Astrocyte (in vitro differentiated cells and primary cell): ENCODE measurements around the gene ZNF326. TPM values are rescaled to one million over a fixed set of nuclear protein-coding genes. Genes with fewer than 3 reads are reported as not detected.
A peak's percentile ranks its signal among the peaks of the same experiment; 100 is the strongest.

ENCODE experiments used
- DNase-seq: peaks from one replicate; pipeline ENCODE4 v3.0.0-alpha.2; 2010; ENCODE audit warnings: low read depth
- FAIRE-seq: peaks from 2 replicates; lab custom pipeline; 2011; peaks lifted over from hg19 to GRCh38; lab: Jason Lieb, UNC
- H2AFZ ChIP-seq: 2 replicates; pipeline ENCODE4 v1.6.0; 2012; ENCODE audit warnings: low read depth, low read length, inconsistent platforms
- H3K27ac ChIP-seq: 2 replicates; pipeline ENCODE4 v1.5.1; 2011; ENCODE audit warnings: low read depth, low read length, inconsistent platforms
- H3K27me3 ChIP-seq: 2 replicates; pipeline ENCODE4 v1.6.0; 2011; ENCODE audit warnings: low read length, inconsistent platforms; ENCODE audit not compliant: insufficient read depth
- H3K36me3 ChIP-seq: 2 replicates; pipeline ENCODE4 v1.5.1; 2011; ENCODE audit warnings: low read length, inconsistent platforms; ENCODE audit not compliant: insufficient read depth
- H3K4me1 ChIP-seq: 2 replicates; pipeline ENCODE4 v1.5.1; 2011; ENCODE audit warnings: low read length, inconsistent platforms; ENCODE audit not compliant: insufficient read depth
- H3K4me2 ChIP-seq: 2 replicates; pipeline ENCODE4 v1.6.0; 2012; ENCODE audit warnings: low read length, inconsistent platforms
- H3K4me3 ChIP-seq: 2 replicates; pipeline ENCODE4 v1.5.1; 2011; ENCODE audit warnings: low read depth, mild to moderate bottlenecking, low read length, inconsistent platforms; ENCODE audit not compliant: insufficient read depth
- H3K79me2 ChIP-seq: 2 replicates; pipeline ENCODE4 v1.6.0; 2012; ENCODE audit warnings: mild to moderate bottlenecking, low read length, inconsistent platforms; ENCODE audit not compliant: insufficient read depth
- H3K9ac ChIP-seq: 2 replicates; pipeline ENCODE4 v1.6.0; 2012; ENCODE audit warnings: mild to moderate bottlenecking, low read length, inconsistent platforms
- H3K9me3 ChIP-seq: 2 replicates; pipeline ENCODE4 v1.5.1; 2012; ENCODE audit warnings: low read depth, mild to moderate bottlenecking, low read length, inconsistent platforms; ENCODE audit not compliant: insufficient read depth
- H4K20me1 ChIP-seq: 2 replicates; pipeline ENCODE4 v1.6.0; 2012; ENCODE audit warnings: low read length, inconsistent platforms; ENCODE audit not compliant: insufficient read depth
- H3K27ac Mint-ChIP-seq: one replicate; pipeline ENCODE4 v1.8.0; 2021; ENCODE audit warnings: mild to moderate bottlenecking, mixed read lengths; ENCODE audit not compliant: unreplicated experiment
- H3K27me3 Mint-ChIP-seq: one replicate; pipeline ENCODE4 v1.8.0; 2021; ENCODE audit warnings: low read depth, mixed read lengths; ENCODE audit not compliant: unreplicated experiment
- H3K36me3 Mint-ChIP-seq: one replicate; pipeline ENCODE4 v1.8.0; 2021; ENCODE audit warnings: low read depth, mixed read lengths; ENCODE audit not compliant: unreplicated experiment
- H3K4me1 Mint-ChIP-seq: one replicate; pipeline ENCODE4 v1.8.0; 2021; ENCODE audit warnings: low read depth, mixed read lengths; ENCODE audit not compliant: unreplicated experiment
- H3K4me3 Mint-ChIP-seq: one replicate; pipeline ENCODE4 v1.8.0; 2021; ENCODE audit warnings: mild to moderate bottlenecking, moderate library complexity, mixed read lengths; ENCODE audit not compliant: unreplicated experiment
- H3K9me3 Mint-ChIP-seq: one replicate; pipeline ENCODE4 v1.8.0; 2021; ENCODE audit warnings: mild to moderate bottlenecking, mixed read lengths; ENCODE audit not compliant: unreplicated experiment
- CTCF ChIP-seq: IDR thresholded peaks from 2 replicates; pipeline ENCODE4 v1.5.1; 2011; ENCODE audit warnings: low read depth, mild to moderate bottlenecking, inconsistent platforms, low read length, moderate library complexity; ENCODE audit not compliant: insufficient read depth
- EZH2 ChIP-seq: IDR thresholded peaks from 2 replicates; pipeline ENCODE4 v1.6.1; 2012; ENCODE audit warnings: mild to moderate bottlenecking, low read length, inconsistent platforms; ENCODE audit not compliant: insufficient read depth
- total RNA-seq: library from RNA; stranded (reverse); gene quantifications from 2 replicates; pipeline ENCODE4 v1.2.1, GENCODE V29; 2021

The ZNF326 gene
- total RNA-seq, 1 donor from 2014 or later: 27.7 TPM

- peak overlapping the region; percentile 95 for H3K27ac Mint-ChIP-seq
- H3K4me3 Mint-ChIP-seq: no peak overlapping the region
- no peaks in the 10 kb centered on the region for H3K36me3 Mint-ChIP-seq
- H3K79me2 ChIP-seq: no peaks in the 10 kb centered on the region
- no peak for TF ChIP-seq CTCF
- TF ChIP-seq EZH2: no peak
- H3K9me3 ChIP-seq: no peaks in the 10 kb centered on the region
- H3K27me3 ChIP-seq: no peaks in the 10 kb centered on the region
- no peak overlapping the region for H3K4me3 ChIP-seq
- H3K4me1 Mint-ChIP-seq: peaks cover 30% of the 10 kb centered on the region
- peak overlapping the region; percentile 68 for H3K9ac ChIP-seq
- FAIRE-seq (peak; percentile 59), DNase-seq (peak; percentile 93)
- H3K9me3 Mint-ChIP-seq: no peaks in the 10 kb centered on the region
- H2AFZ ChIP-seq: no peak overlapping the region
- no peaks in the 10 kb centered on the region for H3K36me3 ChIP-seq
- peak overlapping the region; percentile 96 for H3K27ac ChIP-seq
- peak overlapping the region; percentile 6 for H3K4me2 ChIP-seq
- no peaks in the 10 kb centered on the region for H4K20me1 ChIP-seq
- H3K27me3 Mint-ChIP-seq: no peaks in the 10 kb centered on the region
- peaks cover 19% of the 10 kb centered on the region for H3K4me1 ChIP-seq
These were observed 41.7 kb upstream of the ZNF326 start for GRCh38 chr1:89953131-89953626.

GRCh38 chr1:89953929-89954328, 41.0 kb upstream of the ZNF326 start:
- Mint-ChIP-seq H3K27ac (peak overlapping the region; percentile 38), H3K36me3 (no peaks in the 10 kb centered on the region), H3K4me1 (peaks cover 30% of the 10 kb centered on the region), H3K27me3 (no peaks in the 10 kb centered on the region), H3K9me3 (no peaks in the 10 kb centered on the region), H3K4me3 (no peak overlapping the region)
- H3K27ac ChIP-seq: peak overlapping the region; percentile 96
- no peak for DNase-seq
- peak overlapping the region; percentile 36 for H3K9ac ChIP-seq
- TF ChIP-seq CTCF: no peak
- TF ChIP-seq EZH2: no peak
- no peak overlapping the region for H2AFZ ChIP-seq
- H3K27me3 ChIP-seq: no peaks in the 10 kb centered on the region
- H3K79me2 ChIP-seq: no peaks in the 10 kb centered on the region
- no peaks in the 10 kb centered on the region for H3K9me3 ChIP-seq
- H3K36me3 ChIP-seq: no peaks in the 10 kb centered on the region
- FAIRE-seq: no peak
- no peak overlapping the region for H3K4me2 ChIP-seq
- H3K4me1 ChIP-seq: peaks cover 19% of the 10 kb centered on the region
- no peak overlapping the region for H3K4me3 ChIP-seq
- H4K20me1 ChIP-seq: no peaks in the 10 kb centered on the region

- H3K9ac ChIP-seq: no peak overlapping the region
- H3K4me2 ChIP-seq: no peak overlapping the region
- DNase-seq (no peak), FAIRE-seq (no peak)
- H3K9me3 ChIP-seq: no peaks in the 10 kb centered on the region
- no peaks in the 10 kb centered on the region for H3K27me3 ChIP-seq
- no peaks in the 10 kb centered on the region for H3K79me2 ChIP-seq
- Mint-ChIP-seq H3K4me3 (no peak overlapping the region), H3K36me3 (no peaks in the 10 kb centered on the region), H3K27me3 (no peaks in the 10 kb centered on the region), H3K27ac (peak overlapping the region; percentile 3), H3K9me3 (peaks cover under 1% of the 10 kb centered on the region), H3K4me1 (peaks cover 30% of the 10 kb centered on the region)
- H3K27ac ChIP-seq: peak overlapping the region; percentile 96
- peaks cover 19% of the 10 kb centered on the region for H3K4me1 ChIP-seq
- no peak overlapping the region for H2AFZ ChIP-seq
- H3K4me3 ChIP-seq: no peak overlapping the region
- no peak for TF ChIP-seq EZH2
- no peak for TF ChIP-seq CTCF
- H3K36me3 ChIP-seq: no peaks in the 10 kb centered on the region
- H4K20me1 ChIP-seq: no peaks in the 10 kb centered on the region
These were observed 40.5 kb upstream of the ZNF326 start for GRCh38 chr1:89954401-89954800.
